ENCODE measurements around the gene ADAMTS20. TPM values are rescaled to one million over a fixed set of nuclear protein-coding genes. Genes with fewer than 3 reads are reported as not detected.

The ADAMTS20 gene
- total RNA-seq, 1 donor from 2014 or later: 2.1 TPM

DNA sequence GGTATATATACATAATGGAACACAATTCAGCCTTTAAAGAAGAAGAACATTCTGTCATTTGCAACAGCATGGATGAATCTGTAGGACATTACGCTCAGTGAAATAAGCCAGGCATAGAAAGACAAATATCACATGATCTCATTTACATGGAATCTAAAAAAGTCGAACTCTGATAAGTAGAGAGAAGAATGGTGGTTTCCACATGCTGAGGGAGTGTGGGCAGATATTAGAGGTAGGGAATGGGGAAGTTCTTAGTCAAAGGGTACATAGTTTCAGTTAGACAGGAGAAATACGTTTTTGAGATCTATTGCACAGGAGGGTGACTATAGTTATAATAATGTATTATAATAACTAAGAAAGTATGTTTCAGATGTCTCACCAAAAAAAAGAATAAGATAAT, 71.4 kb downstream of the ADAMTS20 start:
- DNase-seq (ENCODE audit: low spot score in 2 of 2, unreplicated experiment in 2 of 2): no peak
- Mint-ChIP-seq H3K9me3 (peaks cover 15% of the 10 kb centered on the region), H3K27ac (no peak overlapping the region), H3K27me3 (ENCODE audit: low read depth) (no peaks in the 10 kb centered on the region), H3K4me1 (peaks cover 3% of the 10 kb centered on the region), H3K36me3 (peaks cover 1% of the 10 kb centered on the region), H3K4me3 (no peak overlapping the region)
- TF ChIP-seq, protein P1, sequence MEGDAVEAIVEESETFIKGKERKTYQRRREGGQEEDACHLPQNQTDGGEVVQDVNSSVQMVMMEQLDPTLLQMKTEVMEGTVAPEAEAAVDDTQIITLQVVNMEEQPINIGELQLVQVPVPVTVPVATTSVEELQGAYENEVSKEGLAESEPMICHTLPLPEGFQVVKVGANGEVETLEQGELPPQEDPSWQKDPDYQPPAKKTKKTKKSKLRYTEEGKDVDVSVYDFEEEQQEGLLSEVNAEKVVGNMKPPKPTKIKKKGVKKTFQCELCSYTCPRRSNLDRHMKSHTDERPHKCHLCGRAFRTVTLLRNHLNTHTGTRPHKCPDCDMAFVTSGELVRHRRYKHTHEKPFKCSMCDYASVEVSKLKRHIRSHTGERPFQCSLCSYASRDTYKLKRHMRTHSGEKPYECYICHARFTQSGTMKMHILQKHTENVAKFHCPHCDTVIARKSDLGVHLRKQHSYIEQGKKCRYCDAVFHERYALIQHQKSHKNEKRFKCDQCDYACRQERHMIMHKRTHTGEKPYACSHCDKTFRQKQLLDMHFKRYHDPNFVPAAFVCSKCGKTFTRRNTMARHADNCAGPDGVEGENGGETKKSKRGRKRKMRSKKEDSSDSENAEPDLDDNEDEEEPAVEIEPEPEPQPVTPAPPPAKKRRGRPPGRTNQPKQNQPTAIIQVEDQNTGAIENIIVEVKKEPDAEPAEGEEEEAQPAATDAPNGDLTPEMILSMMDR (IDR thresholded peaks at IDR 0.05; ENCODE audit: unreplicated experiment): no peak

DNA sequence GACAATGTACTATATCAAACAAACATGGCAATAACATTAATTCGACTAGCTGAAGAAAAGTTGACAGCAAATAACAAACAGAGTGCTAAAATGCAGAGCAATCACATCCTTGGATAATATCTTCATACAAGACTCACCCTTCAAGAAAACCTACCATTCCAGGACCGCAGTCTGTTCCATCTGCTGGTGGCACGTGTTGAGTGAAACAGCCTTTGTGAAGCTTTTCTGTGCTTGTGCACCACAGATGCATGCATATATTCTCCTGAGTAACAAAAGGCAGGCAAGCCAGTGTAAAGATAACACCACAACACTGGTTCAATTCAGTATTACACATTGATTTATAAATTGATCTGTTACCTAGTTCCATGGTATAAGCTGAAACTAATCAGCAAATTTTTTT, 89.3 kb downstream of the ADAMTS20 start:
- no peaks in the 10 kb centered on the region for H3K27me3 Mint-ChIP-seq (ENCODE audit: low read depth)
- H3K4me1 Mint-ChIP-seq: no peaks in the 10 kb centered on the region
- H3K27ac Mint-ChIP-seq: no peak overlapping the region
- TF ChIP-seq, protein P1 (IDR thresholded peaks at IDR 0.05; ENCODE audit: unreplicated experiment): no peak
- H3K9me3 Mint-ChIP-seq: peaks cover under 1% of the 10 kb centered on the region
- no peak overlapping the region for H3K4me3 Mint-ChIP-seq
- H3K36me3 Mint-ChIP-seq: no peaks in the 10 kb centered on the region
- DNase-seq (ENCODE audit: low spot score in 2 of 2, unreplicated experiment in 2 of 2): no peak

DNA sequence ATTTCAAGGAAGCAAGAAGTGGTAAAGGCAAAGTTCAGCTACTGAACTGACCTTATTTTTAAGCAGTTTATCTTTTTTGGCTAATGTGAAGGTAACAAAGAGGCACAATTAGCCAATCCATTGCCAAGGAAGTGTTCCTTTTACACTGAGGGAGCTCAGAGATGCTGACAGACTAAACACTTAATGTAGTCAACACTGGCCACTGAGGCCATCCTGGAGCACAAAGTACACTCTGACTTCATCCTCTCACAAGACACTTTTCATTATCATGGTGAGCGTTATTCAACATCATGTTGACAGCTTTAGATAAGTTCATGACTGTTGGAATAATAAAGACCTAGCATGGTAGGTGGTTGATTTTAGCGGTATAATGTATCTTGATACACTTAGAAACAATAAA, 89.9 kb downstream of the ADAMTS20 start:
- Mint-ChIP-seq H3K9me3 (peaks cover 7% of the 10 kb centered on the region), H3K4me3 (no peak overlapping the region), H3K4me1 (no peaks in the 10 kb centered on the region), H3K27ac (no peak overlapping the region), H3K27me3 (ENCODE audit: low read depth) (no peaks in the 10 kb centered on the region), H3K36me3 (peaks cover 3% of the 10 kb centered on the region)
- no peak for DNase-seq (ENCODE audit: low spot score in 2 of 2, unreplicated experiment in 2 of 2)
- TF ChIP-seq, protein P1 (IDR thresholded peaks at IDR 0.05; ENCODE audit: unreplicated experiment): no peak

DNA sequence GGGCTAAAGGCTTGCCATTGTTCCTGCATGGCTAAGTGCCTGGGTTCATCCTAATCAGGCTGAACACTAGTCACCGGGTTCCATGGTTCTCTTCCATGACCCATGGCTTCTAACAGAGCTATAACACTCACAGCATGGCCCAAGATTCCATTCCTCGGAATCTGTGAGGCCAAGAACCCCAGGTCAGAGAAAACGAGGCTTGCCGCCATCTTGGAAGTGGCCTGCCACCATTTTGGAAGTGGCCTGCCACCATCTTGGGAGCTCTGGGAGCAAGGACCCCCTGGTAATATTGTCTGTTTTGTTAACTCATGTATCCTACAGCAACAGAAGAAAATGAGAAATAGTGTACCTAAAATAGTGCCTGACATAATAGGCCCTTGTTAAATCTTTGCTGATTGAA, 92.7 kb downstream of the ADAMTS20 start:
- no peaks in the 10 kb centered on the region for H3K4me1 Mint-ChIP-seq
- H3K27ac Mint-ChIP-seq: no peak overlapping the region
- TF ChIP-seq, protein P1 (IDR thresholded peaks at IDR 0.05; ENCODE audit: unreplicated experiment): no peak
- no peak overlapping the region for H3K4me3 Mint-ChIP-seq
- DNase-seq (ENCODE audit: low spot score in 2 of 2, unreplicated experiment in 2 of 2): no peak
- no peaks in the 10 kb centered on the region for H3K27me3 Mint-ChIP-seq (ENCODE audit: low read depth)
- peaks cover 16% of the 10 kb centered on the region for H3K9me3 Mint-ChIP-seq
- H3K36me3 Mint-ChIP-seq: peaks cover 11% of the 10 kb centered on the region

DNA sequence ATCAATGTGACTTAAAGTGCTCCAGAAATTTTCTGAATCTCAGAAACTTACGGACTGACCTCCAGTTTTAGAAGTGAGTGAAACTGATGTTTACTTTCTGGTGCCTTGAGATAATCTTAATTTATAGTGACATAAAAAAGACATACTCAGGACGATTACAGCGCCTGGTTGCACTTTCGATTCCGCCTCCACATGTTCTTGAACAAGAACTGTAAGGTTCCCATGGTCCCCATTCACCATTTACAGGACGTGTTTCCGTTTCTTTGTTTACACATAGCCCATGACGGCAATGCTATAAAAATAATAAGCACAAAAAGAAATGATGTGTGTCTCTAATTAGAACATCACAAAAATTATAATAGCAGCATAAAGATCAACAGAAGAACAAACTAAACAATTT, 98.2 kb downstream of the ADAMTS20 start:
- Mint-ChIP-seq H3K4me3 (no peak overlapping the region), H3K36me3 (peaks cover 11% of the 10 kb centered on the region)
- TF ChIP-seq, protein P1 (IDR thresholded peaks at IDR 0.05; ENCODE audit: unreplicated experiment): no peak

More for the DNA sequence above, 98.2 kb downstream of the ADAMTS20 start:
- Mint-ChIP-seq H3K27me3 (ENCODE audit: low read depth) (no peaks in the 10 kb centered on the region), H3K4me1 (no peaks in the 10 kb centered on the region), H3K9me3 (peaks cover 26% of the 10 kb centered on the region), H3K27ac (no peak overlapping the region)
- DNase-seq (ENCODE audit: low spot score in 2 of 2, unreplicated experiment in 2 of 2): no peak
